Neutrophil (primary cell): Measurements from ENCODE around the gene RAB28.

Experiments
- H3K27ac ChIP-seq: fragments of 200-600 bp; sonication (generic); 2 replicates; pipeline ENCODE4 v1.5.1; 2016; ENCODE audit warnings: mild to moderate bottlenecking, moderate library complexity
- H3K27me3 ChIP-seq: fragments of 200-600 bp; sonication (generic); 2 replicates; pipeline ENCODE4 v1.6.0; 2016; ENCODE audit warnings: mild to moderate bottlenecking
- H3K36me3 ChIP-seq: fragments of 200-600 bp; sonication (generic); 2 replicates; pipeline ENCODE4 v1.5.1; 2017
- H3K4me1 ChIP-seq, 2 experiments: fragments of 200-600 bp in 1 of 2; sonication (generic) in 1 of 2; 1 replicate in 1 of 2; 2 replicates in 1 of 2; pipeline versions ENCODE4 v1.5.1 to v1.6.1; 2013 to 2016; ENCODE audit warnings: low read depth in 1 of 2, low read length in 1 of 2, mild to moderate bottlenecking in 1 of 2, moderate library complexity in 1 of 2; ENCODE audit not compliant: control insufficient read depth in 1 of 2, insufficient read depth in 1 of 2
- H3K4me3 ChIP-seq, 2 experiments: fragments of 200-600 bp in 1 of 2; sonication (generic) in 1 of 2; 1 replicate in 1 of 2; 2 replicates in 1 of 2; pipeline ENCODE4 v1.5.1; 2013 to 2016; ENCODE audit warnings: low read depth in 1 of 2, low read length in 1 of 2, mild to moderate bottlenecking in 1 of 2, moderate library complexity in 1 of 2
- H3K9me3 ChIP-seq: fragments of 200-600 bp; sonication (generic); 2 replicates; pipeline ENCODE4 v1.5.1; 2016
- CTCF ChIP-seq: fragments of 200-600 bp; sonication (generic); IDR thresholded peaks from 2 replicates; pipeline ENCODE4 v1.5.1; 2016; ENCODE audit warnings: antibody characterized with exemption

Gene RAB28

GRCh38 chr4:13523591-13524503 is 39.7 kb upstream of the RAB28 start:
- Histone ChIP-seq H3K27me3 (peaks cover 100% of the 10 kb centered on the region), H3K4me3 (no peak overlapping the region), H3K27ac (no peak overlapping the region), H3K9me3 (peaks cover 12% of the 10 kb centered on the region), H3K36me3 (no peaks in the 10 kb centered on the region), H3K4me1 (peaks cover 13 to 15% of the 10 kb centered on the region in 2 experiments)
- TF ChIP-seq CTCF, result no peak

- Histone ChIP-seq H3K27ac (no peak overlapping the region), H3K27me3 (peaks cover 100% of the 10 kb centered on the region), H3K4me3 (no peak overlapping the region), H3K36me3 (no peaks in the 10 kb centered on the region), H3K4me1 (peaks cover 5 to 8% of the 10 kb centered on the region in 2 experiments), H3K9me3 (peaks cover 12% of the 10 kb centered on the region)
- no peak for TF ChIP-seq CTCF
Observed at GRCh38 chr4:13523105-13523477, 39.0 kb upstream of the RAB28 start.

GRCh38 chr4:13522282-13523104 is 38.4 kb upstream of the RAB28 start:
- H3K27me3 ChIP-seq, result peaks cover 100% of the 10 kb centered on the region
- H3K4me3 ChIP-seq, result no peak overlapping the region
- no peak for TF ChIP-seq CTCF

GRCh38 chr4:13521047-13521446 is 36.9 kb upstream of the RAB28 start:
- H3K27ac ChIP-seq, result no peak overlapping the region
- no peaks in the 10 kb centered on the region for H3K4me1 ChIP-seq
- no peak for TF ChIP-seq CTCF
- H3K36me3 ChIP-seq, result no peaks in the 10 kb centered on the region
- H3K9me3 ChIP-seq, result peaks cover 12% of the 10 kb centered on the region
- H3K27me3 ChIP-seq, result peaks cover 100% of the 10 kb centered on the region
- H3K4me3 ChIP-seq, result no peak overlapping the region

More at GRCh38 chr4:13522282-13523104, 38.4 kb upstream of the RAB28 start:
- Histone ChIP-seq H3K36me3 (no peaks in the 10 kb centered on the region), H3K4me1 (peaks cover under 1 to 2% of the 10 kb centered on the region in 2 experiments), H3K27ac (no peak overlapping the region), H3K9me3 (peaks cover 12% of the 10 kb centered on the region)

- no peaks in the 10 kb centered on the region for H3K36me3 ChIP-seq
- H3K27me3 ChIP-seq, result peaks cover 100% of the 10 kb centered on the region
- TF ChIP-seq CTCF, result no peak
- H3K4me1 ChIP-seq, result no peaks in the 10 kb centered on the region
- H3K4me3 ChIP-seq, result no peak overlapping the region
- H3K27ac ChIP-seq, result no peak overlapping the region
- H3K9me3 ChIP-seq, result no peaks in the 10 kb centered on the region
Observed at GRCh38 chr4:13516315-13516860, 32.2 kb upstream of the RAB28 start.
